Adrenal gland (tissue), 5 donors: ENCODE results near the gene FBXW5.

ENCODE experiments used
- CTCF ChIP-seq, 6 experiments: fragments of 450-650 bp in 4 of 6; fragments of 200-600 bp in 2 of 6; sonication (generic) in 1 of 6; IDR thresholded peaks; 1 replicate in 5 of 6; 2 replicates in 1 of 6; pipeline versions ENCODE4 v1.5.1 to v1.8.0; 2016 to 2021; ENCODE audit warnings: antibody characterized with exemption in 6 of 6, mild to moderate bottlenecking in 2 of 6, moderate library complexity in 1 of 6
- POLR2A ChIP-seq, 2 donors: fragments of 450-650 bp; IDR thresholded peaks; one replicate each; pipeline ENCODE4 v1.6.1; 2017; ENCODE audit warnings: antibody characterized with exemption in 2 of 2, mild to moderate bottlenecking in 2 of 2, moderate library complexity in 1 of 2
- donor health status: DM: no; HTN: no; CAD: no.

GRCh38 chr9:136992819-136993369, 48.4 kb upstream of the FBXW5 start:
- TF ChIP-seq POLR2A (IDR thresholded peaks at IDR 0.05) (no peak), CTCF (IDR thresholded peaks at IDR 0.05) (no peak)
